Panc1 (cell line): ENCODE measurements around the gene GNE. TPM values are rescaled to one million over a fixed set of nuclear protein-coding genes. Genes with fewer than 3 reads are reported as not detected.

ENCODE experiments used
- ATAC-seq: fragments of 200-7000 bp; cut with Tn5 transposase; 2 replicates; pipeline ENCODE4 v1.9.1; 2020; ENCODE audit warnings: mild to moderate bottlenecking, moderate library complexity
- BruUV-seq: library from RNA; stranded (reverse); fragments of 400-500 nt; replicated peaks from 2 replicates; lab custom pipeline; 2021; lab: Mats Ljungman, UMichigan
- CTCF ChIA-PET: fragments of 300-600 bp; sonication (Branson Sonifier 250); formaldehyde crosslinking; loops from one replicate; lab custom pipeline; 2022; ENCODE audit warnings: antibody characterized with exemption; lab: Charles Lee
- POLR2A ChIA-PET: fragments of 300-600 bp; sonication (Branson Sonifier 250); formaldehyde crosslinking; loops from one replicate; lab custom pipeline; 2022; ENCODE audit warnings: antibody characterized with exemption; lab: Charles Lee
- DNase-seq: peaks from one replicate; pipeline ENCODE4 v3.0.0-alpha.2; 2010; ENCODE audit warnings: low read depth, low spot score
- H3K27ac ChIP-seq: 2 replicates; pipeline ENCODE4 v1.5.1; 2011; ENCODE audit warnings: mild to moderate bottlenecking, low read length, inconsistent platforms
- H3K27me3 ChIP-seq: fragments of 200-500 bp; sonication (Bioruptor generic); 2 replicates; pipeline ENCODE4 v1.6.0; 2014; ENCODE audit warnings: low read length, inconsistent platforms; ENCODE audit not compliant: control insufficient read depth, insufficient read depth
- H3K36me3 ChIP-seq: fragments of 200-500 bp; sonication (Bioruptor generic); 2 replicates; pipeline ENCODE4 v1.5.1; 2014; ENCODE audit warnings: inconsistent platforms, mild to moderate bottlenecking, low read length, moderate library complexity; ENCODE audit not compliant: control insufficient read depth, insufficient read depth
- H3K4me1 ChIP-seq: 2 replicates; pipeline ENCODE4 v1.5.1; 2011; ENCODE audit warnings: inconsistent platforms, mild to moderate bottlenecking, low read length, moderate library complexity; ENCODE audit not compliant: control insufficient read depth, insufficient read depth
- H3K4me3 ChIP-seq, 2 experiments: 2 replicates each; pipeline ENCODE4 v1.5.1; 2011 to 2012; ENCODE audit warnings: low read depth in 2 of 2, low read length in 2 of 2, mild to moderate bottlenecking in 2 of 2, inconsistent platforms in 1 of 2, moderate library complexity in 1 of 2
- H3K9me3 ChIP-seq: fragments of 200-500 bp; sonication (Bioruptor generic); 2 replicates; pipeline ENCODE4 v1.5.1; 2014; ENCODE audit warnings: low read depth, mild to moderate bottlenecking, inconsistent platforms, low read length, moderate library complexity; ENCODE audit not compliant: control insufficient read depth, insufficient read depth
- CTCF ChIP-seq: fragments of 450-650 bp; IDR thresholded peaks from 2 replicates; pipeline ENCODE4 v1.5.1; 2017; ENCODE audit warnings: mild to moderate bottlenecking
- POLR2AphosphoS5 ChIP-seq: IDR thresholded peaks from 2 replicates; pipeline ENCODE4 v1.6.1; 2012; ENCODE audit warnings: mild to moderate bottlenecking, low read depth, low read length, moderate library complexity
- REST ChIP-seq, 2 experiments: IDR thresholded peaks; 2 replicates each; pipeline ENCODE4 v1.6.1; 2011 to 2012; ENCODE audit warnings: low read depth in 2 of 2, control low read depth in 1 of 2, low read length in 1 of 2, mild to moderate bottlenecking in 1 of 2, moderate library complexity in 1 of 2; ENCODE audit not compliant: insufficient read depth in 1 of 2
- SIN3A ChIP-seq: IDR thresholded peaks from 2 replicates; pipeline ENCODE4 v1.6.1; 2012; ENCODE audit warnings: low read depth, mild to moderate bottlenecking, low read length, moderate library complexity, borderline replicate concordance; ENCODE audit not compliant: insufficient read depth
- TCF7L2 ChIP-seq: IDR thresholded peaks from 2 replicates; pipeline ENCODE4 v1.6.1; 2011; ENCODE audit warnings: mild to moderate bottlenecking, low read depth, low read length, inconsistent platforms
- in situ Hi-C: cut with HindIII; loops from 2 replicates; pipeline ENCODE4 v1.10.0; 2016; ENCODE audit warnings: low sequenced_read_pairs, low pct_unique_long_range_greater_than_20kb
- intact Hi-C: fragments of 100-400 bp; cut with micrococcal nuclease; formaldehyde crosslinking; loops from one replicate; pipeline ENCODE4 v1.10.0; 2022; ENCODE audit not compliant: unreplicated experiment
- total RNA-seq: library from RNA; stranded (reverse); gene quantifications from one replicate; pipeline ENCODE4 v1.2.1, GENCODE V29; 2021; ENCODE audit not compliant: unreplicated experiment

The GNE gene
- total RNA-seq, 1 experiment from 2014 or later, result 107 TPM

- peaks cover 17% of the 10 kb centered on the region; the same call in 1 of the 2 replicates for H3K4me1 ChIP-seq
- in situ Hi-C loops, result no loop called here
- intact Hi-C loops, result no loop called here
- H3K9me3 ChIP-seq, result no peaks in the 10 kb centered on the region
- H3K27me3 ChIP-seq, result no peaks in the 10 kb centered on the region
- ChIA-PET POLR2A (interaction anchor here (0.5 to 0.6 kb wide), 3 partner anchors 67 to 227 kb away, joined by 3 to 5 read pairs (median 4); no protein-coding TSS in a partner anchor), CTCF (no interaction called here)
- H3K27ac ChIP-seq, result peak overlapping the region; percentile 25; the same call in 1 of the 2 replicates
- no TSS peak for BruUV-seq
- no peak overlapping the region for H3K4me3 ChIP-seq
- DNase-seq, result no peak
- TF ChIP-seq CTCF, result no peak
- no peak for ATAC-seq
- peaks cover 76% of the 10 kb centered on the region for H3K36me3 ChIP-seq
These were observed 49.6 kb downstream of the GNE start for GRCh38 chr9:36208521-36209253.

- H3K36me3 ChIP-seq, result peaks cover 76% of the 10 kb centered on the region
- no peaks in the 10 kb centered on the region for H3K27me3 ChIP-seq
- intact Hi-C loops, result no loop called here
- BruUV-seq, result no TSS peak
- TF ChIP-seq TCF7L2, result no peak
- no peak for TF ChIP-seq POLR2AphosphoS5
- ChIA-PET CTCF (no interaction called here), POLR2A (interaction anchor here (0.5 to 0.8 kb wide), 2 partner anchors 17 to 18 kb away, joined by 3 to 4 read pairs; no protein-coding TSS in a partner anchor)
- no peak overlapping the region for H3K4me3 ChIP-seq
- H3K27ac ChIP-seq, result peak overlapping the region; percentile 25; the same call in 1 of the 2 replicates
- peaks cover 11% of the 10 kb centered on the region; the same call in 1 of the 2 replicates for H3K4me1 ChIP-seq
- in situ Hi-C loops, result no loop called here
- ATAC-seq (no peak), DNase-seq (no peak)
- H3K9me3 ChIP-seq, result no peaks in the 10 kb centered on the region
These were observed 50.7 kb downstream of the GNE start for GRCh38 chr9:36207546-36208012.

GRCh38 chr9:36207016-36207415 is 51.2 kb downstream of the GNE start:
- DNase-seq, result no peak
- intact Hi-C loops (no loop called here), in situ Hi-C loops (no loop called here)
- CTCF ChIA-PET, result no interaction called here
- Histone ChIP-seq H3K27ac (no peak overlapping the region), H3K4me3 (no peak overlapping the region), H3K4me1 (peaks cover 11% of the 10 kb centered on the region; the same call in 1 of the 2 replicates), H3K36me3 (peaks cover 76% of the 10 kb centered on the region), H3K9me3 (no peaks in the 10 kb centered on the region), H3K27me3 (no peaks in the 10 kb centered on the region)
- no peak for TF ChIP-seq CTCF
- TF ChIP-seq TCF7L2, result no peak
- TF ChIP-seq SIN3A, result no peak
- no peak for TF ChIP-seq REST (IDR thresholded peaks at IDR 0.05; ENCODE audit: insufficient read depth in 1 of 2, low read depth in 2 of 2, low read length in 1 of 2)
- no peak for TF ChIP-seq POLR2AphosphoS5
- BruUV-seq, result no TSS peak
- no peak; the same call in 1 of the 2 replicates for ATAC-seq
- POLR2A ChIA-PET, result interaction anchor here (0.8 kb wide), 1 partner anchor 17 kb away, joined by 4 read pairs; no protein-coding TSS in a partner anchor
